OCI-LY1 (cell line): ENCODE measurements around the gene FFAR2.

Source experiments
- H2AFZ ChIP-seq: fragments of 200-600 bp; sonication (generic), shearing (Covaris generic); 2 replicates; pipeline ENCODE4 v1.6.0; 2014; ENCODE audit warnings: antibody characterized with exemption, mild to moderate bottlenecking, low read length
- H3F3A ChIP-seq: fragments of 200-600 bp; sonication (generic), shearing (Covaris generic); 2 replicates; pipeline ENCODE4 v1.6.0; 2014; ENCODE audit warnings: mild to moderate bottlenecking, antibody characterized with exemption, low read length, moderate library complexity; ENCODE audit not compliant: insufficient read depth
- H3K27ac ChIP-seq: fragments of 200-600 bp; sonication (generic); 2 replicates; pipeline ENCODE4 v1.5.1; 2014; ENCODE audit warnings: low read length, mixed run types, mild to moderate bottlenecking, low read depth; ENCODE audit not compliant: poor library complexity, severe bottlenecking
- H3K27me3 ChIP-seq: fragments of 200-600 bp; sonication (generic); 2 replicates; pipeline ENCODE4 v1.6.0; 2014; ENCODE audit warnings: antibody characterized with exemption, mild to moderate bottlenecking, low read length, moderate library complexity; ENCODE audit not compliant: insufficient read depth
- H3K36me3 ChIP-seq: fragments of 200-600 bp; sonication (generic); 2 replicates; pipeline ENCODE4 v1.6.1; 2014; ENCODE audit warnings: mild to moderate bottlenecking, antibody characterized with exemption, low read length, moderate library complexity, mixed read lengths; ENCODE audit not compliant: insufficient read depth
- H3K4me1 ChIP-seq: fragments of 200-600 bp; sonication (generic); 2 replicates; pipeline ENCODE4 v1.5.1; 2014; ENCODE audit warnings: mild to moderate bottlenecking, low read length, moderate library complexity; ENCODE audit not compliant: insufficient read depth, severe bottlenecking
- H3K4me2 ChIP-seq: fragments of 200-600 bp; sonication (generic), shearing (Covaris generic); 2 replicates; pipeline ENCODE4 v1.6.1; 2014; ENCODE audit warnings: low read length
- H3K4me3 ChIP-seq: fragments of 200-600 bp; sonication (generic); 2 replicates; pipeline ENCODE4 v1.5.1; 2014; ENCODE audit warnings: low read length, low read depth, mild to moderate bottlenecking, mixed read lengths; ENCODE audit not compliant: poor library complexity, severe bottlenecking
- H3K79me2 ChIP-seq: fragments of 200-600 bp; shearing (Covaris generic); 2 replicates; pipeline ENCODE4 v1.6.1; 2016; ENCODE audit warnings: mixed run types, low read length, mixed read lengths; ENCODE audit not compliant: insufficient read depth
- H3K9ac ChIP-seq: fragments of 200-600 bp; sonication (generic), shearing (Covaris generic); 2 replicates; pipeline ENCODE4 v1.6.1; 2014; ENCODE audit warnings: mild to moderate bottlenecking, low read length, mixed read lengths
- H3K9me2 ChIP-seq: fragments of 200-600 bp; sonication (generic), shearing (Covaris generic); 2 replicates; pipeline ENCODE4 v1.6.1; 2014; ENCODE audit warnings: low read depth, mild to moderate bottlenecking, low read length, mixed read lengths
- H3K9me3 ChIP-seq: fragments of 200-600 bp; shearing (Covaris generic); 2 replicates; pipeline ENCODE4 v1.6.1; 2014; ENCODE audit warnings: low read length, mixed read lengths
- H4K20me1 ChIP-seq: fragments of 200-600 bp; sonication (generic), shearing (Covaris generic); 2 replicates; pipeline ENCODE4 v1.6.0; 2016; ENCODE audit warnings: mild to moderate bottlenecking, low read length; ENCODE audit not compliant: insufficient read depth
- EZH2 ChIP-seq: fragments of 200-600 bp; sonication (generic), shearing (Covaris generic); IDR thresholded peaks from 2 replicates; pipeline ENCODE4 v1.8.0; 2017; ENCODE audit warnings: borderline replicate concordance, mixed run types, mild to moderate bottlenecking, antibody characterized with exemption, low read length, moderate library complexity, mixed read lengths
- TF ChIP-seq, protein P1 (sequence below): fragments of 200-600 bp; sonication (generic), shearing (Covaris generic); IDR thresholded peaks from 2 replicates; pipeline ENCODE4 v1.5.1; 2017; ENCODE audit warnings: mild to moderate bottlenecking, antibody characterized with exemption, low read length, moderate library complexity, mixed read lengths

Gene FFAR2

DNA sequence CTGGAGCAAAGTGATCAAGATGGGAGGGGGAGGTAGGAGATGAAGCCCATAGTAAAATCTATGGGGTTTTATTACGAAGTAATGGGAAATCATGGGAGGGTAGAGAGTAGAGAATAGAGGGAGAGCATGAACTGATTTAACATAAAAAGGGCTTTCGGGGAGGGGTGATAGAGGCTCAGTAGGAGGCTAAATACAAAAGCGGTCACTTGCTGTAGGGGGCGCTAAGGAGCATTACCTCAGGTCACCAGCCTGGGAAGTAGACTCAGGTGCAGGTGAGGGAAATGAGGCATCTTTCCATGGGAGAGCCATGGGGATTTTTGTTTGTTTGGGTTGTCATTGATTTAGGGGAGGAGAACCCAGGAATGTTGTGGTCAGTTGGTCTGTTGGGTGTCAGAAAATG is 28.1 kb downstream of the FFAR2 start:
- no peaks in the 10 kb centered on the region for H3K79me2 ChIP-seq
- no peak overlapping the region for H3K27ac ChIP-seq
- H3F3A ChIP-seq = no peaks in the 10 kb centered on the region
- H2AFZ ChIP-seq = no peak overlapping the region
- H3K4me3 ChIP-seq = no peak overlapping the region
- H3K4me1 ChIP-seq = no peaks in the 10 kb centered on the region
- TF ChIP-seq, protein P1, sequence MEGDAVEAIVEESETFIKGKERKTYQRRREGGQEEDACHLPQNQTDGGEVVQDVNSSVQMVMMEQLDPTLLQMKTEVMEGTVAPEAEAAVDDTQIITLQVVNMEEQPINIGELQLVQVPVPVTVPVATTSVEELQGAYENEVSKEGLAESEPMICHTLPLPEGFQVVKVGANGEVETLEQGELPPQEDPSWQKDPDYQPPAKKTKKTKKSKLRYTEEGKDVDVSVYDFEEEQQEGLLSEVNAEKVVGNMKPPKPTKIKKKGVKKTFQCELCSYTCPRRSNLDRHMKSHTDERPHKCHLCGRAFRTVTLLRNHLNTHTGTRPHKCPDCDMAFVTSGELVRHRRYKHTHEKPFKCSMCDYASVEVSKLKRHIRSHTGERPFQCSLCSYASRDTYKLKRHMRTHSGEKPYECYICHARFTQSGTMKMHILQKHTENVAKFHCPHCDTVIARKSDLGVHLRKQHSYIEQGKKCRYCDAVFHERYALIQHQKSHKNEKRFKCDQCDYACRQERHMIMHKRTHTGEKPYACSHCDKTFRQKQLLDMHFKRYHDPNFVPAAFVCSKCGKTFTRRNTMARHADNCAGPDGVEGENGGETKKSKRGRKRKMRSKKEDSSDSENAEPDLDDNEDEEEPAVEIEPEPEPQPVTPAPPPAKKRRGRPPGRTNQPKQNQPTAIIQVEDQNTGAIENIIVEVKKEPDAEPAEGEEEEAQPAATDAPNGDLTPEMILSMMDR = peak; percentile 52
- TF ChIP-seq EZH2 = no peak
- peaks cover 3% of the 10 kb centered on the region for H3K27me3 ChIP-seq
- no peak overlapping the region for H3K9ac ChIP-seq
- H4K20me1 ChIP-seq = no peaks in the 10 kb centered on the region
- no peaks in the 10 kb centered on the region for H3K36me3 ChIP-seq
- no peaks in the 10 kb centered on the region for H3K9me2 ChIP-seq
- H3K4me2 ChIP-seq = no peak overlapping the region
- no peaks in the 10 kb centered on the region for H3K9me3 ChIP-seq

DNA sequence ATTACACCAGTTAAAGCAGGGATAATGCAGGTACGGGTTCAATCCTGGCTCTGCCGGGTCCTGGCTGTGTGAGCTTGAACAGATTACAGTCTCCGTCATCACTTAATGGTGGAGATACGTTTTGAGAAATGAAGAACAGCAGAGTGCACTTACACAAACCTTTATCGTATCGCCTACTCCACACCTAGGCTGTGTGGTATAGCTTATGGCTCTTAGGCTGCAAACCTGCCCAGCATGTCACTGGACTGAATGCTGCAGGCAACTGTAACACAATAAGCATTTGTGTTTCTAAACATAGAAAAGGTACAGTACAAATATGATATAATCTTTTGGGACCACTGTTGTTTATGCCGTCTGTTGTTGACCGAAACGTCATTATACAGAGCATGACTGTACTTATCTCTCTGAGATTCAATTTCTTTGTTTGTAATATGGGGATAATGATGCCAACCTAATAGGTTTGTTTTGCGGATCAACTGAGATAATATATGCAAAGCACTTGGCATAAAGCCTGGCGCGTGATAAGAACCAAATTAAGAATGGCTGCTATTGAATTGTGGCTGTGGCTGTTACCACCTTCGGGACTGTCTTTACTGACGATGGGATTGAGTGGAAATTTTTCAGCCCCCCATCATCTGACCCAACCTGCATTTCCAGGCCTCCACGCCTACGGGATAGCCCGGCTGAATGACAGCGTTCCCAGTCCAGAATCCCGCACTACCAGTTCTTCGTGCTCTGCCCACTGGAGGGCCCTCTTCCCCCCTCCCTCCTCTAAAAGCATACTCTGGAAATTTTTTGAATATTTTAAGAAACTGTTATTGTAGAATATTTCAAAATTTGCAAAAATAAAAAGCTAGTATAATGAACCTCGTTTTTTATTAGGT is 31.0 kb downstream of the FFAR2 start:
- peaks cover 3% of the 10 kb centered on the region for H3K27me3 ChIP-seq
- H3F3A ChIP-seq = no peaks in the 10 kb centered on the region
- H3K4me3 ChIP-seq = no peak overlapping the region
- no peak overlapping the region for H3K4me2 ChIP-seq
- H4K20me1 ChIP-seq = no peaks in the 10 kb centered on the region
- H3K9ac ChIP-seq = no peak overlapping the region
- H3K9me2 ChIP-seq = no peaks in the 10 kb centered on the region
- H2AFZ ChIP-seq = no peak overlapping the region
- H3K79me2 ChIP-seq = no peaks in the 10 kb centered on the region
- TF ChIP-seq, protein P1 = no peak
- TF ChIP-seq EZH2 = no peak
- no peaks in the 10 kb centered on the region for H3K36me3 ChIP-seq
- H3K9me3 ChIP-seq = no peaks in the 10 kb centered on the region
- H3K4me1 ChIP-seq = no peaks in the 10 kb centered on the region
- H3K27ac ChIP-seq = no peak overlapping the region

DNA sequence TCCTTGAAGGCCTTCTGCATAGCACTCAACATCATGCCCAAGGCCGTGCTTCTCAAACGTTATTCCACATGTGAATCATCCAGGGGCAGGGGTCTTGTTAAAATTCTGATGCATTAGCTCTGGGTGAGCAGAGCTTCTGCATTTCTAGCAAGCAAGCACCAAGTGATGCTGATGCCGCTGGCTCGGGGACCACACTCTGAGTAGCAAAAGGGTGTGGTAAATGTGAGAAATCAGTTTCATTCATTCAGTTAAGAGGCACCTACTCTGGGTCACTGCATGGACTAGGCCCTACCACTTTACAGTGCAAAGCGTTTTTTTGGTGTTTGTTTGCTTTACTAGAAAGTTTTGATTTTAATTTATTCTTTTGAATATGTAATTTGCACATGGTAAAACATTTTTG is 35.0 kb downstream of the FFAR2 start:
- H3K9ac ChIP-seq = no peak overlapping the region
- no peaks in the 10 kb centered on the region for H3F3A ChIP-seq
- no peaks in the 10 kb centered on the region for H3K27me3 ChIP-seq
- no peak overlapping the region for H3K4me3 ChIP-seq
- H4K20me1 ChIP-seq = no peaks in the 10 kb centered on the region
- TF ChIP-seq, protein P1 = no peak
- no peak for TF ChIP-seq EZH2
- no peak overlapping the region for H3K4me2 ChIP-seq
- H3K36me3 ChIP-seq = no peaks in the 10 kb centered on the region
- no peak overlapping the region for H3K27ac ChIP-seq
- no peaks in the 10 kb centered on the region for H3K9me2 ChIP-seq
- H3K79me2 ChIP-seq = no peaks in the 10 kb centered on the region
- no peaks in the 10 kb centered on the region for H3K9me3 ChIP-seq
- peaks cover 8% of the 10 kb centered on the region for H3K4me1 ChIP-seq
- H2AFZ ChIP-seq = no peak overlapping the region
